GM23248 (cell line): ENCODE measurements around the gene PRXL2B.

Experiments used
- EZH2 ChIP-seq: fragments of 200-600 bp; sonication (generic); IDR thresholded peaks from 2 replicates; pipeline ENCODE4 v1.6.1; 2018; ENCODE audit warnings: antibody characterized with exemption, mild to moderate bottlenecking; ENCODE audit not compliant: insufficient read depth, poor library complexity, severe bottlenecking
- EZH2phosphoT487 ChIP-seq: fragments of 200-600 bp; sonication (generic); IDR thresholded peaks from 2 replicates; pipeline ENCODE4 v1.6.1; 2018; ENCODE audit warnings: antibody characterized with exemption, moderate library complexity, mild to moderate bottlenecking, low read depth; ENCODE audit not compliant: insufficient read depth

DNA sequence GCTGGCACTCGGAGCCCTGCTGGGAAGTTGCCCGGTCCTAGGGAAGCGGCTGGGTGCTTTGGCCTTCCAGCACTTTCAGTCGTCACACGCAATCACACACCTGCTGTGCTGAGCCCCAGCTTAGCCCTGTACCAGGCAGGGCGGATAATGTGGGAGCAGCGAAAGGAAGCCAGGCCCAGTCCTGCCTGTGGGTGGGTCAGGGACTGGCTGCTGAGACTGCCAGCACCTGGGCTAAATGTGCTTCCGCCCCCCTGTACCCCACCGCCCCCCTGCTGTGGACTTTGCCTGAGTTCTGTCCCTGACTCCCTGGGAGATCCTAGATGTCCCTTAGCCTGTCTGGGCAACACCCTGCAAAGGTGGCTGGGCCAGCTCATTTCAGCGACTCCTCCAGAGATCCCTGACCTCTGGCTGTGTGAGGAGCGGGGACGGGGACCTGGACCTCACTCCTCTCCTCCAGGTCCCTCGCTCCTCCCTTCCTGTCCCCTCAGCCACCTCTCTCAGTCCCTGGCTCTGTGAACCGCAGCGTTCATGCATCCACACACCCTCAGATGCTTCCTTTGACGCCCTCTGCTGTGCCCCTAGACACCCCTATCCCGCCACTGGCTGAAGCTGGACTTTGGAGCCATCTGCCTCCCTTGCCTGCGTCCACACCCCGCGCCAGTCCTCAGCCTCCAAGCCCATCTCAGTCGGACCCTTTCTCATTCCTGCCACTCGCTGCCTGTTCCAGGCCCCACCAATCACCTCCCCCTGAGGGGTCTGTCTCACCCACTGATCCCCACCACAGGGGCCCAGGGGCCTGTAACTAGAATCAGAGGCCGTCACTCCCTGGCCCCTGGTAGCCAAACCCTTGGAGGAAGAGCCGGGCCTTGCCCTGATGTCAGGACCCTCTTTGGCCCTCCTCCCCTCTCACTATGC, 44.8 kb downstream of the PRXL2B start:
- TF ChIP-seq EZH2 = no peak
- no peak for TF ChIP-seq EZH2phosphoT487
